ENCODE data around the gene NEU4. TPM values are rescaled to one million over a fixed set of nuclear protein-coding genes. Genes with fewer than 3 reads are reported as not detected.

The NEU4 gene
- total RNA-seq, 1 experiment from 2014 or later: 0.70 TPM

DNA sequence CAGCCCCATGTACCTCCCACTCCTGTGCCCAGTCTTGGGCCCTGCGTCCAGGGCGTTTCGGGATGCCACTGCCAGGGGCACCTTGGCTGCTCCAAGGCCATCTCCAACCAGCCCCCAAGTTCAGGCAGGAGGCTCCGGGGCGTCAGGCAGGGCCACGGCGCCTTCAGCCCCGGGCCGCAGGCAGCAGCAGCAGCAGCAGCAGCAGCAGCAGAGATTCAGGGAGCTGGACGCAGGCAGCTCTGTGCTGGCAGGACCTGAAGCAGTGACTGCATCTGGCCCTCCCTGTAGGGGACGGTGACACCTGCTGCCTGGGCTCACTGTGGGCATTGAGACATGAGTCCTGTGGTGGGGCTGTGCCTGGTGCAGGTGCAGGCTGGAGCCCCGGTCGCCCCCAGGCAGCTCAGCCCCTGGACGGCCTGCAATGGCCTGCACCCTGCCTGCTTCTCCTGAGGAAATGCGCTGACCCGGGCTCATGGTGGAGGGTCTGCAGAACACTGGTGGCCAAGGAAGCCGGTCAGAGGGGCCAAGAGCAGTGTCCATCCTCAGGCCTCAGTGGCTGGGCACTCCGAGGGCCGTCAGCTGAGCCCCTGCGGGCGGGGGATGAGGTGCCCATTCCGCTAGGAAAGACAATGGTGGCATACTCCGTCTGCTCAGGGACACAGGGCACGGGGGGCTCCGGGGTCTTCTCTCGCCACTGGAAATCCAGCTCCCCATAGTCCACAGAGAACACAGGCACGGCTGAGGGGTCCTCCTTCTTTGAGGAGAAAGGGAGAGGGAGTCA, 41.7 kb downstream of the NEU4 start:
- H3K27me3 ChIP-seq (ENCODE audit: insufficient read depth, low read length): no peaks in the 10 kb centered on the region
- no peaks in the 10 kb centered on the region for H3K23me2 ChIP-seq (ENCODE audit: insufficient read length, low read depth, low read length, poor library complexity, severe bottlenecking)
- H4K8ac ChIP-seq (replicated peaks; ENCODE audit: insufficient read length, low read depth, low read length): no peak overlapping the region
- H3K56ac ChIP-seq (ENCODE audit: insufficient read length, low read depth, low read length): no peak overlapping the region
- no peak overlapping the region for H3K23ac ChIP-seq (ENCODE audit: insufficient read length, low read depth, low read length)
- H3K79me1 ChIP-seq (ENCODE audit: insufficient read depth, low read depth, low read length, poor library complexity, severe bottlenecking): no peaks in the 10 kb centered on the region
- H2BK20ac ChIP-seq (ENCODE audit: low read depth, low read length, poor library complexity, severe bottlenecking): no peak overlapping the region
- H2AFZ ChIP-seq (ENCODE audit: low read length): no peak overlapping the region
- H4K20me1 ChIP-seq (ENCODE audit: control insufficient read depth, insufficient read depth, insufficient read length): no peaks in the 10 kb centered on the region
- H2BK120ac ChIP-seq (ENCODE audit: low read depth, low read length, poor library complexity, severe bottlenecking): no peak overlapping the region
- Mint-ChIP-seq H3K27ac (no peak overlapping the region), H3K27me3 (ENCODE audit: low read depth) (peaks cover 16% of the 10 kb centered on the region), H3K36me3 (ENCODE audit: insufficient read depth in 1 of 3, low read depth in 3 of 3) (no peaks in the 10 kb centered on the region), H3K9me3 (no peaks in the 10 kb centered on the region), H3K4me1 (no peaks in the 10 kb centered on the region), H3K4me3 (no peak overlapping the region)
- no peak overlapping the region; the same call in 1 of the 2 replicates for H3K14ac ChIP-seq (ENCODE audit: insufficient read depth, low read length)
- DNase-seq: peak; percentile 30
- H2BK5ac ChIP-seq (ENCODE audit: insufficient read length, low read length): no peak overlapping the region
- H2BK12ac ChIP-seq (ENCODE audit: insufficient read length, low read depth, low read length): no peak overlapping the region
- H3K4me2 ChIP-seq (ENCODE audit: insufficient read depth, insufficient read length, low read length): no peak overlapping the region
- H4K91ac ChIP-seq (ENCODE audit: insufficient read length, low read depth, low read length): no peak overlapping the region
- TF ChIP-seq, protein P1, sequence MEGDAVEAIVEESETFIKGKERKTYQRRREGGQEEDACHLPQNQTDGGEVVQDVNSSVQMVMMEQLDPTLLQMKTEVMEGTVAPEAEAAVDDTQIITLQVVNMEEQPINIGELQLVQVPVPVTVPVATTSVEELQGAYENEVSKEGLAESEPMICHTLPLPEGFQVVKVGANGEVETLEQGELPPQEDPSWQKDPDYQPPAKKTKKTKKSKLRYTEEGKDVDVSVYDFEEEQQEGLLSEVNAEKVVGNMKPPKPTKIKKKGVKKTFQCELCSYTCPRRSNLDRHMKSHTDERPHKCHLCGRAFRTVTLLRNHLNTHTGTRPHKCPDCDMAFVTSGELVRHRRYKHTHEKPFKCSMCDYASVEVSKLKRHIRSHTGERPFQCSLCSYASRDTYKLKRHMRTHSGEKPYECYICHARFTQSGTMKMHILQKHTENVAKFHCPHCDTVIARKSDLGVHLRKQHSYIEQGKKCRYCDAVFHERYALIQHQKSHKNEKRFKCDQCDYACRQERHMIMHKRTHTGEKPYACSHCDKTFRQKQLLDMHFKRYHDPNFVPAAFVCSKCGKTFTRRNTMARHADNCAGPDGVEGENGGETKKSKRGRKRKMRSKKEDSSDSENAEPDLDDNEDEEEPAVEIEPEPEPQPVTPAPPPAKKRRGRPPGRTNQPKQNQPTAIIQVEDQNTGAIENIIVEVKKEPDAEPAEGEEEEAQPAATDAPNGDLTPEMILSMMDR (conservative IDR thresholded peaks at IDR 0.05): no peak
- H3K4me1 ChIP-seq (ENCODE audit: insufficient read depth, low read length): no peaks in the 10 kb centered on the region
- H4K5ac ChIP-seq (ENCODE audit: insufficient read length, low read depth, low read length): no peak overlapping the region
- H2BK15ac ChIP-seq (ENCODE audit: low read depth, low read length): no peak overlapping the region
- no peak overlapping the region for H3K18ac ChIP-seq (ENCODE audit: insufficient read length, low read depth, low read length)
- no peak overlapping the region for H3K4ac ChIP-seq (ENCODE audit: low read depth, low read length)
- no peak overlapping the region for H3T11ph ChIP-seq (ENCODE audit: low read length)
- no peak overlapping the region for H3K27ac ChIP-seq (ENCODE audit: insufficient read length, low read depth, low read length)
- no peak overlapping the region for H2AK5ac ChIP-seq (ENCODE audit: insufficient read length, low read length)
- no peaks in the 10 kb centered on the region for H3K79me2 ChIP-seq (ENCODE audit: insufficient read depth, low read length)
- WGBS (ENCODE audit: extremely low coverage, insufficient read length, low lambda C conversion rate): no CpG with 5 or more reads among the region's 27 CpGs
- H3K9ac ChIP-seq (ENCODE audit: extremely low read depth, insufficient read length, low read length): no peak overlapping the region
- no peaks in the 10 kb centered on the region for H3K9me3 ChIP-seq (ENCODE audit: control insufficient read depth, low read depth, low read length)
